Stimulated activated CD4-positive, alpha-beta T cell treated with anti-CD3 and anti-CD28 coated beads, Interleukin-1b, Interleukin-23, amount 100 ng/mL, for 24 hours (primary cell): Measurements from ENCODE around the gene COL5A1.

Source experiments
- DNase-seq, 4 experiments: peaks; one replicate each; pipeline ENCODE4 v3.0.0-alpha.2; 2020; ENCODE audit warnings: low read depth in 4 of 4, low spot score in 1 of 4

COL5A1 gene

DNA sequence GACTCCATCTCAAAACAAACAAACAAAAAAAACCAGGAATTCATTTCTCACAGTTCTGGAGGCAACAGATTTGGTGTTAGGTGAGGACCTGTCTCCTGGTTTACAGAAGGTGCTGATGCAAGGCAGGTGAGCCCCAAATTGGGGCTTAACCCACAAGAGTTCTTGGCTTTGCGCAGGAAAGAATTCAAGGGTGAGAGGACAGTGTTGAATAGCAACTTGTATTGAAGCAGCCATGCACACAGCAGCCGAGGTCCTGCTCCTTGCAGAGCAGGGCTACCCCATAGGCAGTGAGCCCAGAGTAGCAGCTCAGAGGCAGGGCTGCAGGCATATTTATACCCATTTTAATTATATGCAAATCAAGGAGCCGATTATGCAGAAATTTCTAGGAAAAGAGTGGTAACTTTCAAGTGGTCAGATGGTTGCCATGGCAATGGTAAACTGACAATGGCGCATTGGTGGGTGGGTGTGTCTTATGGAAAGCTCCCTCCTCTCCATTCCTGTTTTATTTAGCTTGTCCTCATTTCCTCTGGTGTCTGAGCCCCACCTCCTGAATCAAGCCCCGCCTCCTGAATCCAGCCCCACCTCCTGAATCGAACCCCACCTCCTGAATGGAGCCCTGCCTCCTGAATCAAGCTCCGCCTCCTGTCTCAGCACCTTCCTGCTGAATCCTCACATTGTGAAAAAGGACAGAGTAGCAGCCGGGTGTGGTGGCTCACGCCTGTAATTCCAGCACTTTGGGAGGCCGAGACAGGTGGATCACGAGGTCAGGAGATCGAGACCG lies 34.5 kb upstream of the COL5A1 start:
- no peak for DNase-seq

- DNase-seq, result no peak
These were observed 33.6 kb upstream of the COL5A1 start for GRCh38 chr9:134607971-134608370.

GRCh38 chr9:134611046-134611445 lies 30.6 kb upstream of the COL5A1 start:
- no peak for DNase-seq

- no peak for DNase-seq
These were observed 29.3 kb upstream of the COL5A1 start for GRCh38 chr9:134612309-134612708.

- DNase-seq, result no peak
These were observed 28.9 kb upstream of the COL5A1 start for GRCh38 chr9:134612715-134613114.

- no peak for DNase-seq
These were observed 27.3 kb upstream of the COL5A1 start for GRCh38 chr9:134614256-134614655.

- DNase-seq, result no peak
These were observed 25.3 kb upstream of the COL5A1 start for GRCh38 chr9:134616341-134616740.

DNA sequence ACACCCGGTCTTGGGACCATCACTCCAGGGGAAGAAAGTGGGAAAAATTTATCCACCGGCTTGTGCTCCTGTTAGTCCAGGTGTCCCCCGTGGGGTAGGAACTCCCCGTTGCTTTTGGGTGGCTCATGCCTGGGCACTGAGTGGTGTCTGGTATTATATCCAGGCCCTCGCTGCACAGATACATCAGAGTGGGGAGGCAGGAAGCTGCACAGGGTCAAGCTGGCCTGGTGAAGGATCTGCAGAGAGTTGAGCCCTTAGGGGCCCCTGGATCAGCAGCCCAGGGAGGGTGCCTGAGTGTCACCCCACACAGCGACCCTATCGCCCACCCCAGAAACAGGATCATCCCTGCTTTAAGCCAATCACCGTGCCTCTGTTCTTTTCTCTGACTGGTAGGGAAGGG lies 24.4 kb upstream of the COL5A1 start:
- DNase-seq, result no peak

- no peak for DNase-seq
These were observed 23.8 kb upstream of the COL5A1 start for GRCh38 chr9:134617836-134618162.

DNA sequence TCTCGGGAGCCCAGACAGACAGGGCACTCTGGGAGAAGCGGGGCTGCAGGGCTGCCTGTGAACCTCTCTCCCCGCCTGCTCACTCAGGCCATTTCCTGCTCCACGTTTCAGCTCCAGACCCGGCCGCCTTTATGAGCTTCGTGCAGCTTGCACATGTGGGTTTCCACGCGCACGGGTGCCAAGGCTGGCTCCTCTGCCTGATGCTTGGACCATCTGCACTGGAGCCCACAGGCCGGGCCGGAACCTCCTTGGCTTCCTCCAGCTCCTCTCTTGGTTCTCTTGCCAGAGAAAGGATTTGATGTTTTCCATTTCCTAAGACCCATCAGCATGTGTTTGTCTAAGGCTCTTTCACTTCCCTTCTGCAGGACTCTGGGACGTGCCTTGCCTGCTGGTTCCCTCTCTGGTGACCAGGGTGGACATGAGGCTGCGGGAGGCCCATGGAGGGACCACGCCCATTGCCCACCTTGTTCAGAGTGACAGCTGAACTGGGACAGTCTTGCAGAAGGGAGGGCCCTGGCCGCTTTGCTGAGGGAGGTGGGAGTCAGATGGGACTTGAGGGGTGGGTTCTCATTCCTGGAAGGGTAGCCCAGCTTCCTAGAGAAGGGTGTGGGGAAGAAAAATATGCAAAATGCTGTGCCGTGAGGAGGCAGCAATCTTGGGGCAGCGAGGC lies 23.3 kb upstream of the COL5A1 start:
- no peak for DNase-seq

GRCh38 chr9:134618833-134619447 lies 22.7 kb upstream of the COL5A1 start:
- DNase-seq, result no peak

DNA sequence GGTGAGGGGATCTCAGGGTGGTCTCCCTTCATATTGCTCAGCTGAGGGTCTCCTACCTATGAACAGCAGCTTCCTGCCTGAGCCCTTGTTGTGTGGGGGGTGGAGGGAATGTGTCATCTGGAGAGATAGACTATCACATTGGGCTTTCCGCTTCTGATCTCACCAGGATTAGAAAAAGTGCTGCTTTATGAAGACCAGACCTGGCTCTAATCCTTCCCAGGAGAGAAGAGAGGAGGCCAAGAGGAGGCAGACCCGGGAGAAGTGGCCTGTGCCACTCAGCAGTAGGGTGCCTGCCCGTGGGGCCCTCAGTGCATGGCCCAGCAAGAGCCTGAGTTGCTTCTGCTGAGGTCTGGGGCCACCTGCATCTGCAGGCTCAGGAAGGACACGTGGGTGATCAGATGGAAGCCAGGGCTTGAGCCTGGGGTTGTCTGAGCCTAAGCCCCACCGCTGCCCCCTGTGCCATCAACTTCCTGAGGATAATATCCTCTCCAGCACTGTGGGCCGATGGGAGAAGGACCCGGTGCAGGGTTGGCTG lies 22.1 kb upstream of the COL5A1 start:
- no peak for DNase-seq

DNA sequence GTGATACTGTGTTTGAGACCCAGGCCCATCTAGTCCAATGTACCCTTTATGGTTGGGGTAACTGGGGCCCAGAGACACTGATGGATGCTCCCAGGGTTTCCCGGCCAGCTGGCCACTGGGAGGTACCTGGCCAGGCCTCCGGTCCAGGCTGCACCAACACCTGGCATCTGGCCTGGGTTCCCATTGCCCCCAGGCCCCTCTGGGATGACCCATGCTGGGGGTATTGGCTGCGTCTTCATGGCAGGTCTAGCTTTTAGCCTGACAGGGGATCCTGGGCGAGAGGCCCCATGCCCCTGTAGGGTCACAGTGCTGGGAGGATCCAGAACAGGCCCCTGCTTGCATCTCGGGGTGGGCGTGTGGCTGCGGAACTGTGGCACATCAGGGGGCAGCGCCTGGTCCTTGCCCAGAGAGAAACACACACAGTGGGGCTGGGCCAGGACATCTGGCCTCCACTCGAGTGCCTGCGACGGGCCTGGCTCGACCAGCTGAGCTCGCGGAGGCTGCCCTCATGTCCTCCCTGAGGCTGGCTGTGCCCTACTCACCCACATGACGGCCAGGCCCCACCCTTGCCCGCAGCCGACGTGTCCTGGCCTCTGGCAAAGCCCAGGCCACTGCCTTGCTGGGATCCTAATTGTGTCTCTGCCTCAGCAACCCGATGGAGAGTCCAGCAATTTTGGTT lies 21.5 kb upstream of the COL5A1 start:
- no peak for DNase-seq

- DNase-seq, result no peak
These were observed 20.6 kb upstream of the COL5A1 start for GRCh38 chr9:134620751-134621557.

DNA sequence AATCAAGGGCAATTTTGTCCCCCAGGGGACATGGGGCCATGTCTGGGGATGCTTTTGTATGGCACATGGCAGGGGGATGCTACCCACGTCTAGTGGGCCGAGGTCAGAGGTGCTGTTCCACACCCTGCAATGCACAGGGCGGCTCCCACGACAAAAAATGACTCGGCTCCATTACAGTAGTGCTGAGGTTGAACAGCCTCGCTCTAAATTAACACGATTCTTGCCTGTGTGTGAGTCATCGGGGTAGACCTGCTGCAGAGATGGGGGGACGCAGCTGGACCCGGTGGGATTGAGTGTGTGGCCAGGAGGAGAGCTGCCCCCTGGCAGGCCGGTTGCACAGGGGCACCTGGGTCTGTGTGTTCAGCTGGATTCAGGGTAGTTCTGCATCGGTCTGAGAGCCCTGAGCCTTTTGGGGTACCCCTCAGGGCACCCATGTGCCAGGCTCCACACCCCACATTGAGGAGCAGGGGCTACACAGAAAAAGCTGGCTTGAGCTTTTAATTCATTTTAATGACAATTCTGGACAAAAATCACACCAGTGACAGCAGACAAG lies 20.0 kb upstream of the COL5A1 start:
- no peak for DNase-seq

DNA sequence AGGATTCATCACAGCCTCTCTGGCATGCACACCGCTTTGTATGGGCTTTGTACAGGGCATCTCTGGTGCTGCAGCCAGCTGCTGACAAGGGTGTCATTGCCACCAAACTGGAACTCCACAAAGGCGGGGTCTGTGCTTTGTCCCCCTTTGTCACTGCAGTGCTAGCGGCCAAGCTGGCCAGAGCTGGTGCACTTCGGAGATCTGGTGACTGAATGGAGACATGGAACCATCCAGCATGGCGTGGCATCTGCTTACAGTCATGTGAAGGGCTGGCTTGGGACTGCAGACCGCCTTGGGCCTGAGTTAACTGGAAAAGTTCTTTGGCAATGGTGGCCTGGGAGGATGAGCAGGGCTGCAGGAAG lies 18.7 kb upstream of the COL5A1 start:
- no peak for DNase-seq

- no peak for DNase-seq
These were observed 18.1 kb upstream of the COL5A1 start for GRCh38 chr9:134623258-134624066.

- DNase-seq, result no peak
These were observed 17.4 kb upstream of the COL5A1 start for GRCh38 chr9:134624137-134624591.

DNA sequence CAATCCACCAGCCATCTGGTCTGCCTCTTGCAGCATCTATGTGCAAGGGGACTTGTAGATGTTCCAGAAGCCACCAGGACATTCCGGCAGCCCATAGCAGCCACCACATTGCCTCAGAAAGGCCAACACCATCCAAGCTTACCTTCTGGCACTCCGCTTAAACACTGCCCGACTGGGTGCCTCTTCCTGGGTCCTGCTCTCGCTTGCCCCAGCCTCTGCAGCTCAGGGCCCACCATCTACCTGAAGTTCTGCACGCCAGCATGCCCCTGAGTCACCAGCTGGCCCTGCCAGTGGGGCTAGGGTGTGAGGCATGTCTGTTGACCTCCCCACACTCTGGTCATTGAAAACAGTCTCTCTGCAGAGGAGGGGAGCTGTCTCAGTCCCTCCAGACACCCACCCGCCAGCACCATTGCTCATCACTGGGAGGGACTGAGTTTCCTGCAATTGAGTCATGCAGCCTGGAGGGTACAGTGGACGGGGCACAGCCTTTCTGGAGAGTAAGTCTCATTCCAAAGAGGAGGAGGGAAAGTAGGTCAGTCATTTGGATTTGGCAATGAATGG lies 16.9 kb upstream of the COL5A1 start:
- DNase-seq, result no peak
